Measurements from ENCODE around the gene GRIK2.

GRIK2 gene

GRCh38 chr6:102039441-102039840 lies 645.9 kb downstream of the GRIK2 start:
- no peak overlapping the region for H3K4me3 ChIP-seq (ENCODE audit: low read length)
- DNase-seq (ENCODE audit: low read depth) = no peak
- TF ChIP-seq, protein P1, sequence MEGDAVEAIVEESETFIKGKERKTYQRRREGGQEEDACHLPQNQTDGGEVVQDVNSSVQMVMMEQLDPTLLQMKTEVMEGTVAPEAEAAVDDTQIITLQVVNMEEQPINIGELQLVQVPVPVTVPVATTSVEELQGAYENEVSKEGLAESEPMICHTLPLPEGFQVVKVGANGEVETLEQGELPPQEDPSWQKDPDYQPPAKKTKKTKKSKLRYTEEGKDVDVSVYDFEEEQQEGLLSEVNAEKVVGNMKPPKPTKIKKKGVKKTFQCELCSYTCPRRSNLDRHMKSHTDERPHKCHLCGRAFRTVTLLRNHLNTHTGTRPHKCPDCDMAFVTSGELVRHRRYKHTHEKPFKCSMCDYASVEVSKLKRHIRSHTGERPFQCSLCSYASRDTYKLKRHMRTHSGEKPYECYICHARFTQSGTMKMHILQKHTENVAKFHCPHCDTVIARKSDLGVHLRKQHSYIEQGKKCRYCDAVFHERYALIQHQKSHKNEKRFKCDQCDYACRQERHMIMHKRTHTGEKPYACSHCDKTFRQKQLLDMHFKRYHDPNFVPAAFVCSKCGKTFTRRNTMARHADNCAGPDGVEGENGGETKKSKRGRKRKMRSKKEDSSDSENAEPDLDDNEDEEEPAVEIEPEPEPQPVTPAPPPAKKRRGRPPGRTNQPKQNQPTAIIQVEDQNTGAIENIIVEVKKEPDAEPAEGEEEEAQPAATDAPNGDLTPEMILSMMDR (conservative IDR thresholded peaks at IDR 0.05; ENCODE audit: low read depth, low read length) = no peak

- no peak overlapping the region for H3K4me3 ChIP-seq (ENCODE audit: low read length)
- DNase-seq (ENCODE audit: low read depth) = no peak
- TF ChIP-seq, protein P1 (conservative IDR thresholded peaks at IDR 0.05; ENCODE audit: low read depth, low read length) = no peak
Measured at GRCh38 chr6:102051001-102051400, 657.5 kb downstream of the GRIK2 start.

DNA sequence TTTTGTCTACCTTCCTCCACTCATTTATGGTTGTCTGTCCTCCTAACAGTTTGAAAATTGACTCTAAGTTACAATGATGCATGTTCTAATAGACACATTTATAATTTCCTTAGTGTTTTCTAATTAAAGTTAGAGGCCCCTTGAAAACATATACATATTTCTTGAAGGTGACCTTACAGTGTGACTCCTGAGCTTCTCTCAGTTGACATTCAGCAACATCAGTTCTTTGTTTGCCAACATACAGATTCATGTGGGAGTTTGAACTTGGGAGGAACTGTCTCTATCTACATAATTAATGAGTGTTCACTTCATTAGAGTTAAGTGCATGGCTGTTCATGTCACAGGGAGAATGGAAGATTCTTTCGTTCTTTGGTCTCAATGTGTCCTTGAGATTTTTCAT lies 658.2 kb downstream of the GRIK2 start:
- TF ChIP-seq, protein P1 (conservative IDR thresholded peaks at IDR 0.05; ENCODE audit: low read depth, low read length) = no peak
- no peak overlapping the region for H3K4me3 ChIP-seq (ENCODE audit: low read length)
- DNase-seq (ENCODE audit: low read depth) = no peak

- TF ChIP-seq, protein P1 (conservative IDR thresholded peaks at IDR 0.05; ENCODE audit: low read depth, low read length) = no peak
- no peak overlapping the region for H3K4me3 ChIP-seq (ENCODE audit: low read length)
- DNase-seq (ENCODE audit: low read depth) = no peak
Measured at GRCh38 chr6:102064142-102064541, 670.6 kb downstream of the GRIK2 start.

- peak; percentile 35 for DNase-seq (ENCODE audit: low read depth)
- no peak overlapping the region for H3K4me3 ChIP-seq (ENCODE audit: low read length)
- TF ChIP-seq, protein P1 (conservative IDR thresholded peaks at IDR 0.05; ENCODE audit: low read depth, low read length) = no peak
Measured at GRCh38 chr6:102066301-102066700, 672.8 kb downstream of the GRIK2 start.

DNA sequence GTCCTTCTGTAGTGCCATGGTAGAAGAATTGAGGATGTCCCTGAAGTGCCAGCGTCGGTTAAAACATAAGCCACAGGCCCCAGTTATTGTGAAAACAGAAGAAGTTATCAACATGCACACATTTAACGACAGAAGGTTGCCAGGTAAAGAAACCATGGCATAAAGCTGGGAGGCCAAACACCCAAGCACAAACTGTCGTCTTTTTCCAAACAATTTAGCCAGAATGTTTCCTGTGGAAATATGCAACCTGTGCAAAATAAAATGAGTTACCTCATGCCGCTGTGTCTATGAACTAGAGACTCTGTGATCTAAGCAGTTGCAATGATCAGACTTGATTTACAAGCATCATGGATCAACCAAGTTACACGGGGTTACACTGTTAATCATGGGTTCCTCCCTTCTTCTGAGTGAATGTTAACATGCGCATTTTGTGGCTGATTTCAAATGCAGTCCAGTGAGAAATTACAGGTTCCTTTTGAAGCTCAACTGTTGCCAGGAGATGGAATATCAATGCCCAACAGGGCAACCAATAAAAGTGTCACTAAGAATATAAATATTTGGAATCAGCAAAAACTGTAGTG lies 674.9 kb downstream of the GRIK2 start:
- TF ChIP-seq, protein P1 (conservative IDR thresholded peaks at IDR 0.05; ENCODE audit: low read depth, low read length) = no peak
- no peak overlapping the region for H3K4me3 ChIP-seq (ENCODE audit: low read length)
- DNase-seq (ENCODE audit: low read depth) = no peak

DNA sequence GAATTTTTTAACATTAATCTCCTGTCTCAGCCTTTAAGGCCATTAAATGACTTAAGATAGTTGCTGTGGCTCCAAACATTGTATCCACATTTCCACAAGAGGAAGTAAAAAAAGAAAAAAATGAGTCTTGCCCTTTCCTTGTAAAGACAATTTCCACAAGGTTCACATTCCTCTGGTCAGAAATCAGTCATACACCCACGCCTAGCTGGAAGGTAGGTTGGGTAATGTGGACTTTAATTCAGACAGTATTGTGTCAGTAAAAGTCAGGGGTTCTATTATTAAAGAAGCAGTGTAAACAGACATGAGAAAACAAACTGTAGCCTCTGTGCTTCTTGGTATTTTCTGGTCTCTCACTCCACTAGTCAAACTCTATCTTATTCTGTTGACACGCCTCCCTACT lies 682.0 kb downstream of the GRIK2 start:
- no peak for DNase-seq (ENCODE audit: low read depth)
- TF ChIP-seq, protein P1 (conservative IDR thresholded peaks at IDR 0.05; ENCODE audit: low read depth, low read length) = no peak
- no peak overlapping the region for H3K4me3 ChIP-seq (ENCODE audit: low read length)
